Loucy (cell line): ENCODE results near the gene MGAT4C.

Source experiments
- H2AFZ ChIP-seq: fragments of 200-600 bp; sonication (generic); 2 replicates; pipeline ENCODE4 v1.6.0; 2016; ENCODE audit warnings: antibody characterized with exemption, mild to moderate bottlenecking, low read length, moderate library complexity
- H3F3A ChIP-seq: fragments of 200-600 bp; 2 replicates; pipeline ENCODE4 v1.6.0; 2016; ENCODE audit warnings: antibody characterized with exemption, low read depth, mild to moderate bottlenecking
- H3K27me3 ChIP-seq: fragments of 200-600 bp; sonication (generic); 2 replicates; pipeline ENCODE4 v1.6.1; 2014; ENCODE audit warnings: low read length, mild to moderate bottlenecking; ENCODE audit not compliant: insufficient read depth, poor library complexity, severe bottlenecking
- H3K36me3 ChIP-seq: fragments of 200-600 bp; sonication (generic); 2 replicates; pipeline ENCODE4 v1.6.1; 2016; ENCODE audit warnings: low read length; ENCODE audit not compliant: insufficient read depth
- H3K4me1 ChIP-seq: fragments of 200-600 bp; sonication (generic); 2 replicates; pipeline ENCODE4 v1.5.1; 2014; ENCODE audit warnings: low read length, mild to moderate bottlenecking; ENCODE audit not compliant: insufficient read depth, poor library complexity, severe bottlenecking
- H3K4me2 ChIP-seq: fragments of 200-600 bp; sonication (generic); 2 replicates; pipeline ENCODE4 v1.6.0; 2014; ENCODE audit warnings: antibody characterized with exemption, low read length, low read depth, mild to moderate bottlenecking; ENCODE audit not compliant: poor library complexity, severe bottlenecking
- H3K4me3 ChIP-seq: fragments of 200-600 bp; sonication (generic); 2 replicates; pipeline ENCODE4 v1.5.1; 2014; ENCODE audit warnings: low read length, mild to moderate bottlenecking, mixed read lengths; ENCODE audit not compliant: poor library complexity, severe bottlenecking
- H3K79me2 ChIP-seq: fragments of 200-600 bp; sonication (generic); 2 replicates; pipeline ENCODE4 v1.6.1; 2014; ENCODE audit warnings: low read length; ENCODE audit not compliant: insufficient read depth
- H3K9ac ChIP-seq: fragments of 200-600 bp; sonication (generic); 2 replicates; pipeline ENCODE4 v1.6.0; 2014; ENCODE audit warnings: mild to moderate bottlenecking, low read depth, low read length, moderate library complexity; ENCODE audit not compliant: poor library complexity, severe bottlenecking
- H3K9me2 ChIP-seq: fragments of 200-600 bp; sonication (generic); replicated peaks from 2 replicates; pipeline ENCODE4 v1.6.1; 2016; ENCODE audit warnings: low read depth, low read length, mixed read lengths
- H3K9me3 ChIP-seq: fragments of 200-600 bp; sonication (generic); 2 replicates; pipeline ENCODE4 v1.6.1; 2014; ENCODE audit warnings: mild to moderate bottlenecking, antibody characterized with exemption, low read length, low read depth; ENCODE audit not compliant: insufficient read depth
- H4K20me1 ChIP-seq: fragments of 200-600 bp; sonication (generic); 2 replicates; pipeline ENCODE4 v1.6.0; 2014; ENCODE audit warnings: antibody characterized with exemption, low read length, mild to moderate bottlenecking; ENCODE audit not compliant: insufficient read depth, poor library complexity, severe bottlenecking
- EZH2phosphoT487 ChIP-seq: fragments of 200-600 bp; IDR thresholded peaks from 2 replicates; pipeline ENCODE4 v1.6.1; 2018; ENCODE audit warnings: antibody characterized with exemption, mild to moderate bottlenecking, moderate library complexity, borderline replicate concordance
- TF ChIP-seq, protein P1 (sequence below): fragments of 200-600 bp; sonication (generic); conservative IDR thresholded peaks from 2 replicates; pipeline ENCODE4 v1.5.1; 2014; ENCODE audit warnings: mild to moderate bottlenecking, antibody characterized with exemption, low read length

MGAT4C gene

DNA sequence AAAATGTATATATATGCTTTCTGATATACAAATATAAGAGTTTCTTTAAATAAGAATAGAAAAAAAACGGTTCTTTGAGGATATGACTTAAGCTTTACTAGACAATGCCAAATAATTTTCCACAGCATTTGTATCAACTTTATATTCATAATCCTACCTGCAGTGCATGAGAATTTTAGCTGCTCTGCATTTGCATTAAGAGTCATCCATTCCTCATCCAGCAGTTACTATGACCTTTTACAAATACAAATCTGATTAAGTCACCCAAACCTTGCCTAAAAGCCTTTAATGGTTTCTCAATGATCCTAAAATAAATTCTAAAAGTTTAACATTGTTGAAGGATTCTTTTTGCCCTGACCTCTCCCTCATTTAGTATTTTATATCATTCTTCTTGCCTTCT lies 116.5 kb downstream of the MGAT4C start:
- TF ChIP-seq EZH2phosphoT487: no peak
- TF ChIP-seq, protein P1, sequence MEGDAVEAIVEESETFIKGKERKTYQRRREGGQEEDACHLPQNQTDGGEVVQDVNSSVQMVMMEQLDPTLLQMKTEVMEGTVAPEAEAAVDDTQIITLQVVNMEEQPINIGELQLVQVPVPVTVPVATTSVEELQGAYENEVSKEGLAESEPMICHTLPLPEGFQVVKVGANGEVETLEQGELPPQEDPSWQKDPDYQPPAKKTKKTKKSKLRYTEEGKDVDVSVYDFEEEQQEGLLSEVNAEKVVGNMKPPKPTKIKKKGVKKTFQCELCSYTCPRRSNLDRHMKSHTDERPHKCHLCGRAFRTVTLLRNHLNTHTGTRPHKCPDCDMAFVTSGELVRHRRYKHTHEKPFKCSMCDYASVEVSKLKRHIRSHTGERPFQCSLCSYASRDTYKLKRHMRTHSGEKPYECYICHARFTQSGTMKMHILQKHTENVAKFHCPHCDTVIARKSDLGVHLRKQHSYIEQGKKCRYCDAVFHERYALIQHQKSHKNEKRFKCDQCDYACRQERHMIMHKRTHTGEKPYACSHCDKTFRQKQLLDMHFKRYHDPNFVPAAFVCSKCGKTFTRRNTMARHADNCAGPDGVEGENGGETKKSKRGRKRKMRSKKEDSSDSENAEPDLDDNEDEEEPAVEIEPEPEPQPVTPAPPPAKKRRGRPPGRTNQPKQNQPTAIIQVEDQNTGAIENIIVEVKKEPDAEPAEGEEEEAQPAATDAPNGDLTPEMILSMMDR: no peak
- Histone ChIP-seq H3K4me1 (no peaks in the 10 kb centered on the region), H3F3A (no peaks in the 10 kb centered on the region), H3K36me3 (no peaks in the 10 kb centered on the region), H3K4me3 (no peak overlapping the region), H3K9me3 (no peaks in the 10 kb centered on the region), H2AFZ (no peak overlapping the region), H3K79me2 (no peaks in the 10 kb centered on the region), H3K27me3 (no peaks in the 10 kb centered on the region), H3K9ac (no peak overlapping the region), H4K20me1 (no peaks in the 10 kb centered on the region), H3K9me2 (no peaks in the 10 kb centered on the region), H3K4me2 (no peak overlapping the region)

DNA sequence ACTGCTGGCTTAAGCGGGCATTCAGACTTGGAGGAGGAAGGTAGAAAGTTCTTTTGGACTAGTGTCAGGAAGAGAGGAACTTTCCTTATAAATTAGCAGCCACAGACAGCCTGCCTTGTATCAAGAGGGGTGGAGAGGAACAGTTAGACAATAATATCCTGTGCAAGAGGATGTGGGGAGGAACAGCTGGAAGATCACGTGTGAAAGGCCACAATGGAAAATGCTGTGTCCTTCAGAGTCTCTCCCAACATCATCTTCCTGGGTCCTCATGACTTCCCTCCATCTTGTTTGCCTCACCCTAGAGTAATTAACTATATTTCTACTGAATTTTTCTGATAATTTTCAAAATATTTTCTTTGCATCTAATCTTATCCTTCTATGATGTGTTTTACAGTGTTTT lies 117.4 kb downstream of the MGAT4C start:
- Histone ChIP-seq H3K79me2 (no peaks in the 10 kb centered on the region), H3K4me1 (no peaks in the 10 kb centered on the region), H3K4me2 (no peak overlapping the region), H3K4me3 (no peak overlapping the region), H3K36me3 (no peaks in the 10 kb centered on the region), H3K9ac (no peak overlapping the region), H3K9me3 (no peaks in the 10 kb centered on the region), H3K9me2 (no peaks in the 10 kb centered on the region), H2AFZ (no peak overlapping the region), H3F3A (no peaks in the 10 kb centered on the region), H3K27me3 (no peaks in the 10 kb centered on the region), H4K20me1 (no peaks in the 10 kb centered on the region)
- TF ChIP-seq, protein P1: no peak
- TF ChIP-seq EZH2phosphoT487: no peak

DNA sequence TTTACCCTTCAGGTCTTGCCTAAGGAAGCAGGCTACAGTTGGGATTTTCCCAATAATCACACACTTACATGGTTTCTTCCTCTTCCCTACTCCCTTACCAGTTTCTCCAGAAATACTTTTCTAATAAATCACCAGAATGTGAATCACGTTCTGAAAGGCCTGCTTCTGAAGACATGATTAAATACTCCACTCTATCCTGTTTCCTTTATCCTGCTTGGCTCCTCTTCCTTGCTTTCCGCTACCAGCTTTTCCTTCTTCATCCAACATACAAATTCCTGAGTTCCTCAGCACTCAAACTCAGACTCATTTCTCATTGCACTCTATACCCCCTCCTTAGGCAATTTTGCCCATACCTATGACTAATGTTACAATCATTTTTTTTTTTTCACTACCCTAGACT lies 118.3 kb downstream of the MGAT4C start:
- Histone ChIP-seq H3K4me1 (no peaks in the 10 kb centered on the region), H3K36me3 (no peaks in the 10 kb centered on the region), H4K20me1 (no peaks in the 10 kb centered on the region), H3K9me2 (no peaks in the 10 kb centered on the region), H3K9me3 (no peaks in the 10 kb centered on the region), H3K4me2 (no peak overlapping the region), H3K79me2 (no peaks in the 10 kb centered on the region), H2AFZ (no peak overlapping the region), H3K4me3 (no peak overlapping the region), H3F3A (no peaks in the 10 kb centered on the region), H3K27me3 (no peaks in the 10 kb centered on the region), H3K9ac (no peak overlapping the region)
- no peak for TF ChIP-seq EZH2phosphoT487
- TF ChIP-seq, protein P1: no peak
